Thyroid gland (tissue), 4 donors: ENCODE measurements around the gene LUZP4.

ENCODE experiments used
- CTCF ChIP-seq, 6 experiments: fragments of 200-600 bp in 3 of 6; fragments of 450-650 bp in 3 of 6; sonication (generic) in 3 of 6; IDR thresholded peaks; one replicate each; pipeline ENCODE4 v1.5.1; 2016 to 2019; ENCODE audit warnings: antibody characterized with exemption in 6 of 6, mild to moderate bottlenecking in 2 of 6, inconsistent platforms in 1 of 6, moderate library complexity in 1 of 6
- POLR2A ChIP-seq, 2 donors: fragments of 450-650 bp; IDR thresholded peaks; one replicate each; pipeline ENCODE4 v1.6.1; 2017; ENCODE audit warnings: antibody characterized with exemption in 2 of 2, mild to moderate bottlenecking in 2 of 2, moderate library complexity in 1 of 2

- TF ChIP-seq POLR2A (IDR thresholded peaks at IDR 0.05) (no peak), CTCF (IDR thresholded peaks at IDR 0.05) (no peak)
These were observed 28.4 kb upstream of the LUZP4 start for GRCh38 chrX:115261148-115261547.
